Mucosa of descending colon (tissue), 3 donors: Measurements from ENCODE around the gene HDGF. TPM values are rescaled to one million over a fixed set of nuclear protein-coding genes. Genes with fewer than 3 reads are reported as not detected.

Experiments used
- ATAC-seq: fragments of 200-7000 bp; cut with Tn5 transposase; one replicate; pipeline ENCODE4 v1.9.1; 2020; ENCODE audit warnings: mild to moderate bottlenecking, moderate library complexity
- DNase-seq, 3 donors: peaks; one replicate each; pipeline ENCODE4 v3.0.0-alpha.2; 2020
- H3K36me3 ChIP-seq: fragments of 200-600 bp; one replicate; pipeline ENCODE4 v1.8.0; 2021; ENCODE audit warnings: low read depth, mild to moderate bottlenecking
- H3K4me1 ChIP-seq: fragments of 200-600 bp; one replicate; pipeline ENCODE4 v1.8.0; 2021; ENCODE audit warnings: low read depth, mild to moderate bottlenecking
- H3K4me3 ChIP-seq: fragments of 200-600 bp; one replicate; pipeline ENCODE4 v1.8.0; 2021; ENCODE audit warnings: mild to moderate bottlenecking
- H3K9me3 ChIP-seq: fragments of 200-600 bp; one replicate; pipeline ENCODE4 v1.8.0; 2021; ENCODE audit warnings: mild to moderate bottlenecking
- intact Hi-C, 2 donors: fragments of 100-400 bp; cut with DNase I in 1 of 2; cut with micrococcal nuclease in 1 of 2; formaldehyde crosslinking; loops; one replicate each; pipeline versions ENCODE4 v1.11.0 to v1.11.1; 2022; cut with DNase I, micrococcal nuclease
- total RNA-seq, 3 donors: library from RNA; stranded (reverse); fragmentation: NEBNext Ultra II Directional in 2 of 3; extraction: Animal tissue kit (Norgen Biotek cat#: 25700) in 2 of 3; gene quantifications; one replicate each; pipeline versions ENCODE4 v1.2.1 to v1.2.4, GENCODE V29; 2021 to 2023
- TF ChIP-seq, protein P1 (sequence below): fragments of 200-600 bp; IDR thresholded peaks from one replicate; pipeline ENCODE4 v1.8.0; 2022; ENCODE audit warnings: antibody characterized with exemption, mild to moderate bottlenecking
- donor health status: DM: no; HTN: no; CAD: no; lungs with moderate emphysema.
- donor health status: DM: no; HTN: no; CAD: no.
- donor health status: DM: no; HTN: yes; CAD: no.

Gene HDGF
- total RNA-seq, 3 donors from 2014 or later, result 196 to 264 (median 221) TPM

DNA sequence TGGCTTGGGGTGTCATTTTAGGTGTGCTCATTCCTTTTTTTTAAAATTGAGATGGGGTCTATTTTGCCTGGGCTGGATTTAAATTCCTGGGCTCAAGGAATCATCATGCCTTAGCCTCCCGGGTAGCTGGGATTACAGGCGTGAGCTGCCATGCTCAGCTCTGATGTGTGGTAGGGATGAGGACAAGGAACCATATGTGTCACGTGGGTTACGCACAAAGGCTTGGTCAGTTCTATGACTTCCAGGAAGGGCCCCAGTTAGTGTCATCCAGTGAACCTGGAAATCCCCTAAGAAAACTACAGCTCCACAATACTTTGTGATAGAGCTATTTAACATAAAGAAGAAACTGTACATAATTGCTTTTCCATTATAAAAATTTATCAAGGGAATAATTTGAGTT is 29.9 kb downstream of the HDGF start:
- TF ChIP-seq, protein P1, sequence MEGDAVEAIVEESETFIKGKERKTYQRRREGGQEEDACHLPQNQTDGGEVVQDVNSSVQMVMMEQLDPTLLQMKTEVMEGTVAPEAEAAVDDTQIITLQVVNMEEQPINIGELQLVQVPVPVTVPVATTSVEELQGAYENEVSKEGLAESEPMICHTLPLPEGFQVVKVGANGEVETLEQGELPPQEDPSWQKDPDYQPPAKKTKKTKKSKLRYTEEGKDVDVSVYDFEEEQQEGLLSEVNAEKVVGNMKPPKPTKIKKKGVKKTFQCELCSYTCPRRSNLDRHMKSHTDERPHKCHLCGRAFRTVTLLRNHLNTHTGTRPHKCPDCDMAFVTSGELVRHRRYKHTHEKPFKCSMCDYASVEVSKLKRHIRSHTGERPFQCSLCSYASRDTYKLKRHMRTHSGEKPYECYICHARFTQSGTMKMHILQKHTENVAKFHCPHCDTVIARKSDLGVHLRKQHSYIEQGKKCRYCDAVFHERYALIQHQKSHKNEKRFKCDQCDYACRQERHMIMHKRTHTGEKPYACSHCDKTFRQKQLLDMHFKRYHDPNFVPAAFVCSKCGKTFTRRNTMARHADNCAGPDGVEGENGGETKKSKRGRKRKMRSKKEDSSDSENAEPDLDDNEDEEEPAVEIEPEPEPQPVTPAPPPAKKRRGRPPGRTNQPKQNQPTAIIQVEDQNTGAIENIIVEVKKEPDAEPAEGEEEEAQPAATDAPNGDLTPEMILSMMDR, result no peak
- ATAC-seq (no peak), DNase-seq (no peak)
- H3K36me3 ChIP-seq, result no peaks in the 10 kb centered on the region
- no peak overlapping the region for H3K4me3 ChIP-seq
- intact Hi-C loops, result no loop called here
- no peaks in the 10 kb centered on the region for H3K9me3 ChIP-seq
- H3K4me1 ChIP-seq, result peaks cover 23% of the 10 kb centered on the region

DNA sequence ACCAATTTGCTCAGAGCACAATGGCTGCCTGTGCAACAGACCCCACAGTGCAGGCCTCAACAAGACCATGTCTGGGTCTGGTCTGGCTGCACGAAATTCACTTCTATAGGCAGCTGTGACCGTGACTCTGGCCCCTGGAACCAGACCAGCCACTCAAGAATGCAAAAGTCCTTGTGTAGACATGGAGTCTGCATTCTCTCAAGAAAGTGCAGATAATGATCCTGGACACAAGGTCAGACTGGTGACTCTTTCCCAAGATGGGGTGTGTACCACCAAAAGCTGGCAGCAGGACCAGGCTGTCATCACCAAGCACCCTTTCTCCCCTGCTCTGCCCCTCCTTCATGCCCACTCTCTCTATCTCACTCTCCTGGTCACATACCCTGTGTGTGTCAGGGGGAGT is 30.3 kb downstream of the HDGF start:
- H3K36me3 ChIP-seq, result no peaks in the 10 kb centered on the region
- peaks cover 19% of the 10 kb centered on the region for H3K4me1 ChIP-seq
- intact Hi-C loops, result no loop called here

DNA sequence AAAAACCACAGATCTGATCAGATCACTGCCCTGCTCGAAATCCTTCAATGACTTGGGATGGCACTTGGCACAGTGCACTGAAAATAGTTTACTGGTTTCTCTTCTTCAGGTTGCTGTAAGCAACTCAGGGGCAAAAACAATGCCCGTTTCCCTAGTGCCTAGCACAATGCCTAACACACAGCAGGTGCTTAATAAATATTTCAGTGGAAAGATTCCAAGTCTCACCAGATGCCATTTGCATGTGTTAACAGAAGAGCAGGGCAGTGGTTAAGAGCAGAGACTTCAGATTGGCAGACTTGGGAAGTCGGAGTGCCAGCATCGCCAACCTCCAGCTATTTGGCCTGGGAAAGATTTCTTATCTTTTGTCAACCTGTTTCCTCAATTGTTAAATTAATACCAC is 34.1 kb downstream of the HDGF start:
- Histone ChIP-seq H3K9me3 (no peaks in the 10 kb centered on the region), H3K4me1 (no peaks in the 10 kb centered on the region), H3K4me3 (no peak overlapping the region), H3K36me3 (no peaks in the 10 kb centered on the region)
- DNase-seq, result no peak
- no peak for ATAC-seq
- intact Hi-C loops, result no loop called here
- TF ChIP-seq, protein P1, result no peak

More for the DNA sequence above, 30.3 kb downstream of the HDGF start:
- no peaks in the 10 kb centered on the region for H3K9me3 ChIP-seq
- H3K4me3 ChIP-seq, result no peak overlapping the region
- TF ChIP-seq, protein P1, result no peak
- ATAC-seq (no peak), DNase-seq (no peak)

DNA sequence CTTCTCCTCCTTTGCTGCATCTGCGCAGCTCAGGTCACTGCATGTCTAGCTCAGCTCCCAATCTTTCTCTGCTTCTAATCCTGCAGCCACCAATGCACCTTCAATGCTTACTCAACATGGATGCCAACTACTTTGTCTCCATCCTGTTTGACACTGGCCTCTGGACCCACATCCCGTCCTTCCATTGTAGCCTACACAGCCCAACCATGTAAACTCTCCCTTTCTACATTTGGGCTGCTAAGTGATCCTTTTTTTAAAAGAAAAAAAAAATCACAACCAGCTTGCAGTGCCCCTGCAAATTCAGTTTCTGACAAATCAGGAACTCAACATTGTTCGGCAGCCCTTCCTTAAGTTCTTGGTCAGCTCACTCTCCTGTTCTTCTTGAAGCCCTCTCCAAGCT is 36.6 kb downstream of the HDGF start:
- Histone ChIP-seq H3K9me3 (no peaks in the 10 kb centered on the region), H3K4me3 (no peak overlapping the region), H3K4me1 (no peaks in the 10 kb centered on the region), H3K36me3 (no peaks in the 10 kb centered on the region)
- TF ChIP-seq, protein P1, result no peak
- intact Hi-C loops, result no loop called here
- ATAC-seq (no peak), DNase-seq (no peak)

DNA sequence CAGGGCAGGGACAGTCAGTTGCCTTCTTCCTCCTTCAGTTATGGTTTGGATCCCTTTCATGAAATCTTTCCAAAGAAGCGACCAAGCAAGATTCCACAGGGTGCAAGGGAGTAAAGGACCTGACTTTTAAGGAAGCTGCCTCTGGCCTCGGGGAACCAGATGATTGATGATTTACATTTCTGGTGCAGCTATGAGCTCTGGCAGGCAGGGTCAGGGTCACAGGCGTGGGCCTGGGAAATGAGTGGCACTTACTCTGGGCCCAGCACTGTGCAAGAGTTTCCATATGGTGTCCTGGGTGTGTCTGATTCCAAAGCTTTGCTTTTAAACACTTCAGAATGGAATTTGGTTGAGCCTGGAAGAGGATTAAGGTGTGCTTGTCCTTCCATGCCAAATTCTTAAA is 38.8 kb downstream of the HDGF start:
- Histone ChIP-seq H3K4me1 (peaks cover 2% of the 10 kb centered on the region), H3K9me3 (no peaks in the 10 kb centered on the region), H3K36me3 (no peaks in the 10 kb centered on the region), H3K4me3 (no peak overlapping the region)
- DNase-seq, result no peak
- intact Hi-C loops, result no loop called here
- TF ChIP-seq, protein P1, result no peak
- no peak for ATAC-seq
